A549 (cell line): ENCODE results near the gene FLYWCH1. TPM values are rescaled to one million over a fixed set of nuclear protein-coding genes. Genes with fewer than 3 reads are reported as not detected.

Experiments
- ATAC-seq, 2 experiments: fragments of 200-7000 bp in 1 of 2; fragments of >200 bp in 1 of 2; cut with Nextera tagmentation in 1 of 2; cut with Tn5 transposase in 1 of 2; 3 replicates each; pipeline versions ENCODE4 v1.8.0 to v1.9.1; 2018 to 2020; ENCODE audit warnings: mild to moderate bottlenecking in 1 of 2, moderate library complexity in 1 of 2
- CTCF ChIA-PET: fragments of 300-600 bp; sonication (Branson Sonifier 250); formaldehyde crosslinking; extraction: SDS; loops from one replicate; lab custom pipeline; 2021; ENCODE audit warnings: antibody characterized with exemption, inconsistent platforms; lab: Yijun Ruan, JAX
- POLR2A ChIA-PET: fragments of 350-600 bp; formaldehyde crosslinking; extraction: SDS; loops from one replicate; lab custom pipeline; 2021; ENCODE audit warnings: antibody characterized with exemption, inconsistent platforms; lab: Yijun Ruan, JAX
- DNase-seq, 2 experiments: peaks; one replicate each; pipeline versions ENCODE4 v3.0.0 to v3.0.0-alpha.2; 2011 to 2016; ENCODE audit warnings: low read depth in 1 of 2, low spot score in 1 of 2
- FAIRE-seq: peaks from 2 replicates; lab custom pipeline; 2011; peaks lifted over from hg19 to GRCh38; lab: Jason Lieb, UNC
- H3K27ac ChIP-seq, 2 experiments: fragments of >200 bp; sonication (Bioruptor Twin); formaldehyde crosslinking; 3 replicates each; pipeline ENCODE4 v1.5.1; 2016 to 2017
- H3K4me1 ChIP-seq: fragments of >200 bp; sonication (Bioruptor Twin); formaldehyde crosslinking; 3 replicates; pipeline ENCODE4 v1.6.1; 2016
- H3K4me2 ChIP-seq: fragments of >200 bp; sonication (Bioruptor Twin); formaldehyde crosslinking; 3 replicates; pipeline ENCODE4 v1.6.1; 2016
- H3K4me3 ChIP-seq: fragments of >200 bp; sonication (Bioruptor Twin); formaldehyde crosslinking; 3 replicates; pipeline ENCODE4 v1.5.1; 2016
- H3K9me3 ChIP-seq: fragments of >200 bp; sonication (Bioruptor Twin); formaldehyde crosslinking; 3 replicates; pipeline ENCODE4 v1.6.1; 2016
- ATOH8 ChIP-seq: fragments of 250-450 bp; sonication (Bioruptor Pico); IDR thresholded peaks from 2 replicates; pipeline ENCODE4 v1.5.0; 2020; ENCODE audit warnings: low read depth, mild to moderate bottlenecking, moderate library complexity
- BCL3 ChIP-seq: fragments of >200 bp; sonication (Bioruptor Twin); formaldehyde crosslinking; IDR thresholded peaks from 3 replicates; pipeline ENCODE4 v1.6.1; 2016
- BHLHE40 ChIP-seq: IDR thresholded peaks from 2 replicates; pipeline ENCODE4 v1.6.1; 2012; ENCODE audit warnings: low read depth, low read length, inconsistent platforms
- CBX2 ChIP-seq: fragments of 200-600 bp; sonication (generic); IDR thresholded peaks from 2 replicates; pipeline ENCODE4 v1.6.1; 2016; ENCODE audit warnings: low read depth, mild to moderate bottlenecking, borderline replicate concordance
- CBX8 ChIP-seq: fragments of 200-600 bp; sonication (generic); IDR thresholded peaks from 2 replicates; pipeline ENCODE4 v1.6.1; 2016
- CHD2 ChIP-seq: fragments of 150-350 bp; IDR thresholded peaks from 2 replicates; pipeline ENCODE4 v1.6.1; 2014; ENCODE audit warnings: low read length; ENCODE audit not compliant: partially characterized antibody
- ELK1 ChIP-seq: fragments of 150-350 bp; IDR thresholded peaks from 2 replicates; pipeline ENCODE4 v1.6.1; 2014; ENCODE audit warnings: low read depth, mild to moderate bottlenecking, low read length
- EP300 ChIP-seq, 2 experiments: fragments of >200 bp; sonication (Bioruptor Twin); formaldehyde crosslinking; IDR thresholded peaks; 2 replicates in 1 of 2; 3 replicates in 1 of 2; pipeline ENCODE4 v1.6.1; 2016 to 2017
- ESRRA ChIP-seq: fragments of 150-350 bp; IDR thresholded peaks from 2 replicates; pipeline ENCODE4 v1.6.1; 2014; ENCODE audit warnings: mild to moderate bottlenecking, low read length, borderline replicate concordance
- HEYL ChIP-seq: fragments of 250-450 bp; sonication (Bioruptor Pico); IDR thresholded peaks from 2 replicates; pipeline ENCODE4 v1.8.0; 2021; ENCODE audit warnings: mild to moderate bottlenecking, moderate library complexity
- HMGXB4 ChIP-seq: fragments of 250-450 bp; sonication (Bioruptor Pico); IDR thresholded peaks from 2 replicates; pipeline ENCODE4 v1.5.0; 2021; ENCODE audit warnings: mild to moderate bottlenecking, moderate library complexity, borderline replicate concordance
- HOXB5 ChIP-seq: fragments of 250-450 bp; sonication (Bioruptor Pico); IDR thresholded peaks from 2 replicates; pipeline ENCODE4 v1.5.0; 2020; ENCODE audit warnings: mild to moderate bottlenecking, moderate library complexity
- KDM5A ChIP-seq: fragments of 200-600 bp; sonication (generic); IDR thresholded peaks from 2 replicates; pipeline ENCODE4 v1.6.1; 2016; ENCODE audit warnings: antibody characterized with exemption, mild to moderate bottlenecking
- MAFK ChIP-seq: fragments of 450-650 bp; IDR thresholded peaks from 2 replicates; pipeline ENCODE4 v1.6.1; 2014; ENCODE audit not compliant: partially characterized antibody
- MAZ ChIP-seq: fragments of 150-350 bp; IDR thresholded peaks from 2 replicates; pipeline ENCODE4 v1.6.1; 2014; ENCODE audit warnings: antibody characterized with exemption, low read depth, low read length, borderline replicate concordance
- NFE2L2 ChIP-seq: fragments of 150-350 bp; conservative IDR thresholded peaks from 2 replicates; pipeline ENCODE4 v1.6.1; 2014; ENCODE audit warnings: low read length
- NPAS2 ChIP-seq: fragments of 250-450 bp; sonication (Bioruptor Pico); IDR thresholded peaks from 2 replicates; pipeline ENCODE4 v1.8.0; 2022; ENCODE audit warnings: mild to moderate bottlenecking, moderate library complexity, borderline replicate concordance
- PBX3 ChIP-seq: IDR thresholded peaks from 2 replicates; pipeline ENCODE4 v1.6.1; 2012
- PHF8 ChIP-seq: fragments of 200-600 bp; sonication (generic); IDR thresholded peaks from 2 replicates; pipeline ENCODE4 v1.6.1; 2016; ENCODE audit warnings: low read depth, mild to moderate bottlenecking, antibody characterized with exemption, moderate library complexity, borderline replicate concordance
- RAD21 ChIP-seq, 2 experiments: fragments of >200 bp in 1 of 2; sonication (Bioruptor Twin) in 1 of 2; formaldehyde crosslinking in 1 of 2; IDR thresholded peaks in 1 of 2; conservative IDR thresholded peaks in 1 of 2; 2 replicates in 1 of 2; 3 replicates in 1 of 2; pipeline ENCODE4 v1.6.1; 2012 to 2018; ENCODE audit warnings: inconsistent platforms in 1 of 2
- RARB ChIP-seq: fragments of 250-450 bp; sonication (Bioruptor Pico); IDR thresholded peaks from 2 replicates; pipeline ENCODE4 v1.8.0; 2021; ENCODE audit warnings: mild to moderate bottlenecking, moderate library complexity
- RFX5 ChIP-seq: fragments of 450-650 bp; IDR thresholded peaks from 2 replicates; pipeline ENCODE4 v1.7.1; 2014; ENCODE audit warnings: antibody characterized with exemption, mild to moderate bottlenecking, moderate library complexity
- TP53 ChIP-seq: fragments of 250-450 bp; sonication (Bioruptor Pico); IDR thresholded peaks from 2 replicates; pipeline ENCODE4 v1.5.0; 2021; ENCODE audit warnings: mild to moderate bottlenecking, moderate library complexity
- ZC3H11A ChIP-seq: fragments of 450-650 bp; IDR thresholded peaks from 2 replicates; pipeline ENCODE4 v1.6.1; 2014; ENCODE audit warnings: antibody characterized with exemption, mild to moderate bottlenecking
- WGBS: methylation state at CpG from one replicate; pipeline ENCODE4 v1.1.6; 2017; ENCODE audit errors: missing lambda C conversion rate; 5-methylcytosine and 5-hydroxymethylcytosine counted together
- polyA plus RNA-seq, 4 experiments: library from polyadenylated mRNA; depleted of rRNA in 3 of 4; stranded (reverse); fragments of >200 nt; fragmentation: RNase III in 1 of 4; extraction: RNeasy Plus Mini Kit Qiagen cat#74134 plus additional on column Dnase treatment in 1 of 4; gene quantifications; 2 replicates in 3 of 4; 3 replicates in 1 of 4; pipeline ENCODE4 v1.2.3, GENCODE V29; 2011 to 2017

Gene FLYWCH1
- polyA plus RNA-seq, 2 of the 4 experiments (the other 2 are of a cell fraction), result 9.3 to 22.5 TPM

GRCh38 chr16:2937170-2937569 lies 25.4 kb downstream of the FLYWCH1 start (continued):
- TF ChIP-seq PBX3 (no peak), PHF8 (no peak), NFE2L2 (no peak), KDM5A (no peak), CBX8 (no peak), MAZ (no peak), ATOH8 (no peak)

GRCh38 chr16:2938206-2938605 lies 26.5 kb downstream of the FLYWCH1 start:
- DNase-seq (no peak), FAIRE-seq (no peak), ATAC-seq (no peak)
- H3K9me3 ChIP-seq, result no peaks in the 10 kb centered on the region
- TF ChIP-seq HEYL (no peak), BHLHE40 (no peak), RAD21 (conservative IDR thresholded peaks at IDR 0.05 in 1 of 2, IDR thresholded peaks at IDR 0.05 in 1 of 2) (no peak), HOXB5 (CRISPR knock-in tag) (no peak), TP53 (CRISPR knock-in tag) (no peak), ATOH8 (no peak)
- H3K4me2 ChIP-seq, result no peak overlapping the region
- no peak overlapping the region for H3K4me3 ChIP-seq
- H3K4me1 ChIP-seq, result no peaks in the 10 kb centered on the region
- 96% methylated on average over 12 of the region's 12 CpGs for WGBS
- ChIA-PET CTCF (interaction anchor here (1.3 to 19.4 kb wide), 2 partner anchors 10 to 54 kb away, joined by 3 to 190 read pairs; no protein-coding TSS in a partner anchor), POLR2A (no interaction called here)
- H3K27ac ChIP-seq, result no peak overlapping the region

GRCh38 chr16:2939968-2940367 lies 28.2 kb downstream of the FLYWCH1 start:
- no peak overlapping the region for H3K27ac ChIP-seq
- no peak overlapping the region for H3K4me3 ChIP-seq
- 88% methylated on average over 2 of the region's 2 CpGs for WGBS
- ChIA-PET CTCF (interaction anchor here (0.5 to 19.4 kb wide), 9 partner anchors 12 to 39 kb away, joined by 3 to 190 read pairs (median 3); no protein-coding TSS in a partner anchor), POLR2A (no interaction called here)
- no peak overlapping the region for H3K4me2 ChIP-seq
- DNase-seq (no peak), FAIRE-seq (no peak), ATAC-seq (no peak)
- TF ChIP-seq MAFK, result peak; percentile 83
- no peak for TF ChIP-seq CHD2
- no peaks in the 10 kb centered on the region for H3K9me3 ChIP-seq
- H3K4me1 ChIP-seq, result no peaks in the 10 kb centered on the region

GRCh38 chr16:2942045-2942444 lies 30.3 kb downstream of the FLYWCH1 start:
- no peaks in the 10 kb centered on the region for H3K4me1 ChIP-seq
- H3K4me3 ChIP-seq, result no peak overlapping the region
- FAIRE-seq (no peak), ATAC-seq (no peak), DNase-seq (no peak)
- POLR2A ChIA-PET, result interaction anchor here (0.8 kb wide), 1 partner anchor 90 kb away, joined by 6 read pairs; no protein-coding TSS in a partner anchor
- H3K27ac ChIP-seq, result no peak overlapping the region
- no peak overlapping the region for H3K4me2 ChIP-seq
- CTCF ChIA-PET, result interaction anchor here (0.5 to 19.4 kb wide), 6 partner anchors 11 to 62 kb away, joined by 3 to 190 read pairs (median 4); no protein-coding TSS in a partner anchor
- WGBS, result 89% methylated on average over 4 of the region's 4 CpGs
- no peaks in the 10 kb centered on the region for H3K9me3 ChIP-seq
- no peak for TF ChIP-seq RARB (CRISPR knock-in tag)
- TF ChIP-seq ELK1, result no peak
- no peak for TF ChIP-seq NPAS2 (CRISPR knock-in tag)
- TF ChIP-seq BCL3, result no peak
- TF ChIP-seq ATOH8, result no peak
- TF ChIP-seq CBX2, result no peak
- TF ChIP-seq EP300 (IDR thresholded peaks at IDR 0.05), result no peak
- no peak for TF ChIP-seq ZC3H11A
- TF ChIP-seq RFX5, result no peak
- TF ChIP-seq MAZ, result no peak
- TF ChIP-seq HMGXB4 (CRISPR knock-in tag), result no peak
- TF ChIP-seq ESRRA, result no peak
- no peak for TF ChIP-seq CHD2
